H1 (cell line): ENCODE data around the gene TFF3. TPM values are rescaled to one million over a fixed set of nuclear protein-coding genes. Genes with fewer than 3 reads are reported as not detected.

Source experiments
- CTCF ChIA-PET: fragments of 300-600 bp; sonication (Branson Sonifier 250); formaldehyde crosslinking; loops from one replicate; lab custom pipeline; 2021; ENCODE audit not compliant: partially characterized antibody; lab: Charles Lee
- POLR2A ChIA-PET: fragments of 300-600 bp; sonication (Branson Sonifier 250); formaldehyde crosslinking; loops from one replicate; lab custom pipeline; 2021; ENCODE audit warnings: inconsistent platforms; ENCODE audit not compliant: partially characterized antibody; lab: Charles Lee
- DNase-seq, 2 experiments: peaks; one replicate each; pipeline versions ENCODE4 v3.0.0 to v3.0.0-alpha.2; 2010 to 2022; ENCODE audit warnings: low spot score in 2 of 2, low read depth in 1 of 2, mixed read lengths in 1 of 2
- FAIRE-seq: peaks from 2 replicates; lab custom pipeline; 2011; peaks lifted over from hg19 to GRCh38; lab: Jason Lieb, UNC
- H2AFZ ChIP-seq: 2 replicates; pipeline ENCODE4 v1.8.1; 2012; ENCODE audit warnings: low read length, inconsistent platforms
- H2AK5ac ChIP-seq: 2 replicates; pipeline ENCODE4 v1.6.1; 2013; ENCODE audit warnings: low read depth, low read length
- H2BK120ac ChIP-seq: replicated peaks from 2 replicates; pipeline ENCODE3; 2013; ENCODE audit warnings: low read depth, low read length, inconsistent platforms
- H2BK12ac ChIP-seq: 2 replicates; pipeline ENCODE4 v1.6.1; 2013; ENCODE audit warnings: low read depth, low read length
- H2BK15ac ChIP-seq: 2 replicates; pipeline ENCODE4 v1.6.1; 2013; ENCODE audit warnings: low read length
- H2BK20ac ChIP-seq: 2 replicates; pipeline ENCODE4 v1.6.1; 2013; ENCODE audit warnings: low read length
- H2BK5ac ChIP-seq: 2 replicates; pipeline ENCODE4 v1.6.1; 2013; ENCODE audit warnings: low read depth, low read length
- H3K14ac ChIP-seq: 2 replicates; pipeline ENCODE4 v1.6.1; 2013; ENCODE audit warnings: inconsistent platforms; ENCODE audit not compliant: insufficient read length
- H3K18ac ChIP-seq: 2 replicates; pipeline ENCODE4 v1.6.1; 2013; ENCODE audit warnings: low read length; ENCODE audit errors: extremely low read depth
- H3K23ac ChIP-seq: 2 replicates; pipeline ENCODE4 v1.6.1; 2013; ENCODE audit warnings: inconsistent platforms; ENCODE audit not compliant: insufficient read length
- H3K23me2 ChIP-seq: 2 replicates; pipeline ENCODE4 v1.6.1; 2013; ENCODE audit warnings: low read depth, low read length
- H3K27ac ChIP-seq: 2 replicates; pipeline ENCODE4 v1.6.1; 2011; ENCODE audit warnings: low read depth, low read length, inconsistent platforms
- H3K27me3 ChIP-seq, 4 experiments: replicated peaks in 1 of 4; 1 replicate in 1 of 4; 2 replicates in 3 of 4; pipeline versions ENCODE4 v1.6.1 to v1.8.1; 2011 to 2013; ENCODE audit warnings: low read length in 3 of 4, mild to moderate bottlenecking in 3 of 4, inconsistent platforms in 2 of 4, mixed read lengths in 2 of 4, moderate library complexity in 1 of 4; ENCODE audit not compliant: control insufficient read depth in 3 of 4, insufficient read depth in 3 of 4; ENCODE audit errors: extremely low read depth in 1 of 4
- H3K36me3 ChIP-seq, 4 experiments: 2 replicates each; pipeline versions ENCODE4 v1.6.1 to v1.8.1; 2011 to 2013; ENCODE audit warnings: mild to moderate bottlenecking in 4 of 4, low read length in 3 of 4, moderate library complexity in 2 of 4, control low read depth in 1 of 4, inconsistent platforms in 1 of 4; ENCODE audit not compliant: insufficient read depth in 4 of 4, control insufficient read depth in 2 of 4
- H3K4ac ChIP-seq: replicated peaks from 2 replicates; pipeline ENCODE3; 2013; ENCODE audit warnings: low read length, low read depth, mixed read lengths, inconsistent platforms; ENCODE audit not compliant: insufficient read length
- H3K4me1 ChIP-seq, 4 experiments: replicated peaks in 1 of 4; 1 replicate in 1 of 4; 2 replicates in 3 of 4; pipeline versions ENCODE4 v1.6.1 to v1.8.1; 2011 to 2013; ENCODE audit warnings: low read length in 3 of 4, inconsistent platforms in 2 of 4, mixed read lengths in 1 of 4; ENCODE audit not compliant: insufficient read depth in 4 of 4, control insufficient read depth in 3 of 4
- H3K4me2 ChIP-seq, 2 experiments: 2 replicates each; pipeline versions ENCODE4 v1.6.1 to v1.8.1; 2011 to 2013; ENCODE audit warnings: low read depth in 2 of 2, low read length in 2 of 2, control low read depth in 1 of 2, inconsistent platforms in 1 of 2, mild to moderate bottlenecking in 1 of 2; ENCODE audit not compliant: insufficient read depth in 1 of 2
- H3K4me3 ChIP-seq, 4 experiments: fragments of 200-600, 300-600 bp in 1 of 4; sonication (generic), shearing (Covaris generic), sonication (Bioruptor Twin) in 1 of 4; 2 replicates each; pipeline versions ENCODE4 v1.5.1 to v1.8.1; 2011 to 2016; ENCODE audit warnings: low read length in 4 of 4, low read depth in 3 of 4, control low read depth in 2 of 4, inconsistent platforms in 2 of 4, mild to moderate bottlenecking in 2 of 4, mixed read lengths in 1 of 4, moderate library complexity in 1 of 4; ENCODE audit not compliant: insufficient read depth in 2 of 4; ENCODE audit errors: extremely low read depth in 1 of 4
- H3K56ac ChIP-seq: replicated peaks from 2 replicates; pipeline ENCODE3; 2013; ENCODE audit warnings: low read depth, mild to moderate bottlenecking, mixed read lengths, low read length, inconsistent platforms; ENCODE audit not compliant: insufficient read length
- H3K79me1 ChIP-seq: 2 replicates; pipeline ENCODE4 v1.6.1; 2013; ENCODE audit warnings: low read depth, low read length, control low read depth
- H3K79me2 ChIP-seq, 2 experiments: 2 replicates each; pipeline versions ENCODE4 v1.6.1 to v1.8.1; 2012 to 2013; ENCODE audit warnings: low read length in 2 of 2, mild to moderate bottlenecking in 2 of 2, inconsistent platforms in 1 of 2; ENCODE audit not compliant: insufficient read depth in 2 of 2, control insufficient read depth in 1 of 2
- H3K9ac ChIP-seq, 4 experiments: replicated peaks in 1 of 4; 1 replicate in 1 of 4; 2 replicates in 3 of 4; pipeline versions ENCODE4 v1.6.1 to v1.8.1; 2011 to 2013; ENCODE audit warnings: low read depth in 3 of 4, low read length in 3 of 4, control low read depth in 2 of 4, mild to moderate bottlenecking in 2 of 4, moderate library complexity in 2 of 4, inconsistent platforms in 1 of 4; ENCODE audit errors: extremely low read depth in 1 of 4
- H3K9me3 ChIP-seq, 2 experiments: 2 replicates each; pipeline versions ENCODE4 v1.6.1 to v1.8.1; 2012 to 2013; ENCODE audit warnings: mild to moderate bottlenecking in 2 of 2, moderate library complexity in 2 of 2, control low read depth in 1 of 2, inconsistent platforms in 1 of 2, low read depth in 1 of 2, low read length in 1 of 2, mixed read lengths in 1 of 2; ENCODE audit not compliant: insufficient read depth in 2 of 2
- H4K20me1 ChIP-seq, 2 experiments: replicated peaks in 1 of 2; 2 replicates each; pipeline versions ENCODE3 to v1.8.1; 2011 to 2013; ENCODE audit warnings: inconsistent platforms in 2 of 2, low read length in 2 of 2, mild to moderate bottlenecking in 1 of 2; ENCODE audit not compliant: insufficient read depth in 2 of 2, control insufficient read depth in 1 of 2
- H4K5ac ChIP-seq: 2 replicates; pipeline ENCODE4 v1.6.1; 2013; ENCODE audit warnings: low read length, low read depth, mixed read lengths, inconsistent platforms; ENCODE audit not compliant: insufficient read length
- H4K8ac ChIP-seq: 2 replicates; pipeline ENCODE4 v1.8.0; 2013; ENCODE audit warnings: mild to moderate bottlenecking, moderate library complexity, low read length, inconsistent platforms; ENCODE audit not compliant: insufficient read depth; ENCODE audit errors: extremely low read depth
- H4K91ac ChIP-seq: replicated peaks from 2 replicates; pipeline ENCODE3; 2013; ENCODE audit warnings: low read length, mixed read lengths, inconsistent platforms; ENCODE audit not compliant: insufficient read length
- GABPA ChIP-seq: IDR thresholded peaks from 2 replicates; pipeline ENCODE4 v1.6.1; 2011; ENCODE audit warnings: mild to moderate bottlenecking, low read length, moderate library complexity, borderline replicate concordance; ENCODE audit not compliant: insufficient read depth
- WGBS, 2 experiments: shearing (Covaris generic) in 1 of 2; methylation state at CpG; one replicate each; pipeline versions ENCODE4 v1.1.6 to v1.1.7; 2013 to 2015; ENCODE audit warnings: low lambda C conversion rate in 2 of 2, mixed read lengths in 2 of 2, inconsistent platforms in 1 of 2, low coverage in 1 of 2, missing lambda C conversion rate in 1 of 2; ENCODE audit not compliant: insufficient replicate concordance in 2 of 2, insufficient coverage in 1 of 2, insufficient read length in 1 of 2; ENCODE audit errors: extremely low coverage in 1 of 2, missing lambda C conversion rate in 1 of 2; 5-methylcytosine and 5-hydroxymethylcytosine counted together
- polyA plus RNA-seq, 7 experiments: library from polyadenylated mRNA; depleted of rRNA in 3 of 7; stranded (reverse) in 5 of 7; unstranded in 2 of 7; fragments of >200 nt in 5 of 7; fragments of 200-250 nt in 2 of 7; gene quantifications; 1 replicate in 5 of 7; 2 replicates in 1 of 7; 4 replicates in 1 of 7; pipeline versions ENCODE4 v1.2.1 to v1.2.3, GENCODE V29; 2011 to 2013; ENCODE audit warnings: missing spikeins in 2 of 7, mixed read lengths in 2 of 7
- total RNA-seq: library from RNA; stranded (reverse); fragmentation: NEBNext Ultra II Directional; extraction: Animal tissue kit (Norgen Biotek cat#: 25700); gene quantifications from 2 replicates; pipeline ENCODE4 v1.2.1, GENCODE V29; 2021
- TF ChIP-seq, protein P1 (sequence below): IDR thresholded peaks from 2 replicates; pipeline ENCODE4 v1.6.1; 2012; ENCODE audit warnings: inconsistent platforms

Gene TFF3
- total and polyA plus RNA-seq, 2 of the 8 experiments (the other 6 are each of a cell fraction or from before 2014, with no cell fraction given): 1.7 to 6.7 TPM

- H3K36me3 ChIP-seq: no peaks in the 10 kb centered on the region
- H3K79me2 ChIP-seq: no peaks in the 10 kb centered on the region
- no peak overlapping the region for H3K4ac ChIP-seq
- H2BK120ac ChIP-seq: no peak overlapping the region
- H2AK5ac ChIP-seq: no peak overlapping the region
- no peaks in the 10 kb centered on the region for H3K23me2 ChIP-seq
- H3K9ac ChIP-seq: no peak overlapping the region
- no peak overlapping the region for H3K14ac ChIP-seq
- no peak for DNase-seq
- no peak overlapping the region for H3K18ac ChIP-seq
- no peak overlapping the region for H3K27ac ChIP-seq
- H3K4me3 ChIP-seq: no peak overlapping the region
- no peaks in the 10 kb centered on the region for H3K27me3 ChIP-seq
- WGBS, 2 experiments: 80% methylated on average over 2 of the region's 2 CpGs; no CpG with 5 or more reads in 1 of the 2 experiments
- FAIRE-seq: no peak
- H4K91ac ChIP-seq: no peak overlapping the region
- H3K56ac ChIP-seq: no peak overlapping the region
- no peaks in the 10 kb centered on the region for H4K20me1 ChIP-seq
- CTCF ChIA-PET: interaction anchor here (1.0 to 3.4 kb wide), 3 partner anchors 10 to 39 kb away, joined by 4 to 22 read pairs (median 8); no protein-coding TSS in a partner anchor
- no peaks in the 10 kb centered on the region for H3K9me3 ChIP-seq
- no peak overlapping the region for H2BK20ac ChIP-seq
- no peaks in the 10 kb centered on the region for H3K79me1 ChIP-seq
- H4K5ac ChIP-seq: no peak overlapping the region
- no peak overlapping the region for H3K23ac ChIP-seq
- POLR2A ChIA-PET: no interaction called here
- H2BK5ac ChIP-seq: no peak overlapping the region
- no peak overlapping the region for H3K4me2 ChIP-seq
- no peaks in the 10 kb centered on the region for H3K4me1 ChIP-seq
- no peak overlapping the region for H2BK15ac ChIP-seq
- H2AFZ ChIP-seq: no peak overlapping the region
- H4K8ac ChIP-seq: no peak overlapping the region
- no peak overlapping the region for H2BK12ac ChIP-seq
- TF ChIP-seq, protein P1, sequence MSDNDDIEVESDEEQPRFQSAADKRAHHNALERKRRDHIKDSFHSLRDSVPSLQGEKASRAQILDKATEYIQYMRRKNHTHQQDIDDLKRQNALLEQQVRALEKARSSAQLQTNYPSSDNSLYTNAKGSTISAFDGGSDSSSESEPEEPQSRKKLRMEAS: no peak
- no peak for TF ChIP-seq GABPA
These were observed 33.6 kb upstream of the TFF3 start for GRCh38 chr21:42348762-42349161.
